IPS-18a (cell line): ENCODE data around the gene FARP2.
"Not testable (repeated sequence)": the region's sequence is repeated elsewhere in the genome, so short reads cannot be mapped to it uniquely, and the experiment has no call there.

Experiments
- H3K27ac ChIP-seq: one replicate; pipeline ENCODE4 v1.5.1; 2013; ENCODE audit warnings: low read length
- H3K27me3 ChIP-seq: one replicate; pipeline ENCODE4 v1.6.1; 2013; ENCODE audit warnings: mild to moderate bottlenecking, low read length; ENCODE audit not compliant: control insufficient read depth, insufficient read depth
- H3K36me3 ChIP-seq: one replicate; pipeline ENCODE4 v1.6.1; 2013; ENCODE audit warnings: low read depth, low read length; ENCODE audit not compliant: control insufficient read depth
- H3K4me1 ChIP-seq: one replicate; pipeline ENCODE4 v1.6.1; 2013; ENCODE audit warnings: low read depth, low read length; ENCODE audit not compliant: control insufficient read depth
- H3K4me3 ChIP-seq: one replicate; pipeline ENCODE4 v1.5.1; 2013; ENCODE audit warnings: low read length
- H3K9ac ChIP-seq: one replicate; pipeline ENCODE4 v1.6.1; 2013; ENCODE audit warnings: mild to moderate bottlenecking, low read length, moderate library complexity
- H3K9me3 ChIP-seq: one replicate; pipeline ENCODE4 v1.6.1; 2013; ENCODE audit warnings: low read depth, low read length; ENCODE audit not compliant: control insufficient read depth

FARP2 gene

DNA sequence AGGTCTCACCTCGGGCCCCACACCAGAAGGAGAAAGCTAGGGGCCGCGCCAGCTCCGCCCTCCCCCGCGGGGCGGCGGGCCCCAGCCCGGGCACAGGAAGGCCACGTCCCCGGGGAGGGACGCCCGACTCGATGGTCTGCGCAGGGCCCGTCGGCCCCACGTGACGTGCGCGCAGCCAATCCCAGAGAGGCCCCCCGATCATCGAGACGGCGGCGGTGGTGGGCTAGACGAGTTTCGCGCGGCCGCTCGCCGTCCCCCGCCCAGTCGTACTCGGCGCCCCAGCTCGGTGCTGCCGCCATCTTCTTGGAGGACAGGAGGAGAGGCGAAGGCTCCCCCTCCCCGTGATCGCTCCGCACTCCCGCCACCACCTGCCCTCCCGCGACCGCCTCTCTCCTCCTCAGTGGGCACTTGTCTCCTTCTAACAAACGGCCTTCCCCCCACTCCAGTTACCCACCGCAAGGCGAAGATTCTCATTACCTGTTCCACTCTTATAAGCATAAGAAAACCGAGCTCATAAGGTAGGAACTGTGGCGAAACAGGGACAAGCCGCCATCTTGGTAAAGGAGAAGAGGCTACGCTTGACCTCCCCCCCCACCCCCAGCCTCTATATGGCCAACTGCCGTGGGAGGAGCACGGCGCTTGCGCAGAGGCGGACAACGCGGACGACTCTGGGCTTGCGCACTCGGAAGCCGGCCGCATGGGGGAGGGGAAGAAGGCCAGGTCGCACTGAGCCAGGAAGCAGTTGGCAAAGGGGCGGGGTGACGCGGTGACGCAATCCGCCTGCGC, 40.8 kb upstream of the FARP2 start, which contains the start of gene HDLBP:
Gene HDLBP (minus strand): TSS at position 580 of the 786 bp plus-strand sequence. CDS start 48,803 bp downstream, outside the sequence.
- H3K9ac ChIP-seq = peak within 1 kb of the TSS; percentile 99
- H3K4me1 ChIP-seq = peaks cover 21% of the 10 kb centered on the region
- H3K4me3 ChIP-seq = peak within 1 kb of the TSS; percentile 92
- no peaks in the 10 kb centered on the region for H3K27me3 ChIP-seq
- H3K27ac ChIP-seq = peak within 1 kb of the TSS; percentile 99
- H3K36me3 ChIP-seq = peaks cover 6% of the 10 kb centered on the region
- no peaks in the 10 kb centered on the region for H3K9me3 ChIP-seq

DNA sequence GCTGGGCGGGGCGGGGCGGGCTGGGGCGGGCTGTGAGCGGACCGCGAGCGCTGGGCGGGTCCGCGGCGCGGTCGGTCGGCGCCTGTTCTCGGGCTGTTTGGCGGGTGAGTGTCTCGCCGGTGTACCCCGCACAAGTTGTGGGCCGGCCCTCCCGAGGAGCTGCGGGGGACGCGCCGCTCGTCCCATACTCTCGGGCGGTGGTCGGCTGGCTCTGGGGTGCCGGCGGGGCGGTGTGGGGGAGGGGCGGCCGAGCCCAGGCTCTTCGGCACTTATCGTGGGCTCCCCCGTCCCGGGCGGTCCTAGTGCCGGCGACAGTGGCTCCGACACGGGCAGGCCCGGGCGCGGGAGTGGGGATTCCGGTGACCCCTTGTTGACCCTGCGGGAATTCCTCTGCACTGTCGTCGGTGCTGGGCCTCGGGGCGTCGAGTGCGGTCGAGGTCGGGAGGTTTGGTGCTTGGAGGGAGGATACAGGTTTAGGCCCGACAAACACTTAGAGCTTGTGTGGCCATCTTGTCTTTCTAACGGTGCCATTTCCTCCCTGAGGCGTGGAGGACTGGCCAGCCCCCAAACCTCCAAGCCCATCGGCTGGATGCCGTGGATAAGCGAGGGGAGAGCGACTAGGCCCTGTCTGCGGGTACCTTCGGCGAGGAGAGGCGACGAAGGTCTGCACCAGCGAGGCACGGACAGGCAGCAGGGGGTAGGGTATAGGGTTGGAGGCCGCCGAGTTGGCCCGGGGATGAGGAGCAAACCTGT, 40.0 kb upstream of the FARP2 start, which contains the start of gene SEPTIN2:
Gene SEPTIN2 (plus strand): TSS at position 47 of the 753 bp plus-strand sequence. CDS start 8,308 bp downstream, outside the sequence.
- H3K27me3 ChIP-seq = no peaks in the 10 kb centered on the region
- H3K9me3 ChIP-seq = no peaks in the 10 kb centered on the region
- peak within 1 kb of the TSS; percentile 92 for H3K4me3 ChIP-seq
- peak within 1 kb of the TSS; percentile 99 for H3K9ac ChIP-seq
- H3K4me1 ChIP-seq = peaks cover 24% of the 10 kb centered on the region
- peaks cover 6% of the 10 kb centered on the region for H3K36me3 ChIP-seq
- peak within 1 kb of the TSS; percentile 99 for H3K27ac ChIP-seq

DNA sequence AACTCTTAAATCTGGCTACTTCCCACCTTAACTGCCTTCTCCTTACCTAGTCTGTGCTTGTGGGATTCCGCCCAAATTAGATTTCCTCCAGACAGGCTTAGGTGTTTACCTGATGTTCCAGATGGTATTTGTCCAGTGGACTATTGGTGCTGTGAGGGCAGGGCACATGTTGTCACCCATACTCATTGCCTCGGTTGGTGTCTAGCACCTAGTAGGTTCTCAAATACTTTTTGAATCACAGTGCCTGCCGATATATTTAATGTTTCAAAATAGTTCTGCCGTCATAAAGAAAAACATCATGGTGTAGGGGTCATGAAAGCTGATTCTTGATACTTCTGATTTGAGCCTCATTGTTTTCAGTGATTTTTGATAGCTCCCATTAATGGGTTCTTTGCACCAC, 39.3 kb upstream of the FARP2 start:
- Histone ChIP-seq H3K27me3 (no peaks in the 10 kb centered on the region), H3K4me1 (peaks cover 32% of the 10 kb centered on the region), H3K36me3 (peaks cover 6% of the 10 kb centered on the region), H3K4me3 (peak overlapping the region; percentile 92), H3K27ac (peak overlapping the region; percentile 91), H3K9ac (peak overlapping the region; percentile 89), H3K9me3 (no peaks in the 10 kb centered on the region)

DNA sequence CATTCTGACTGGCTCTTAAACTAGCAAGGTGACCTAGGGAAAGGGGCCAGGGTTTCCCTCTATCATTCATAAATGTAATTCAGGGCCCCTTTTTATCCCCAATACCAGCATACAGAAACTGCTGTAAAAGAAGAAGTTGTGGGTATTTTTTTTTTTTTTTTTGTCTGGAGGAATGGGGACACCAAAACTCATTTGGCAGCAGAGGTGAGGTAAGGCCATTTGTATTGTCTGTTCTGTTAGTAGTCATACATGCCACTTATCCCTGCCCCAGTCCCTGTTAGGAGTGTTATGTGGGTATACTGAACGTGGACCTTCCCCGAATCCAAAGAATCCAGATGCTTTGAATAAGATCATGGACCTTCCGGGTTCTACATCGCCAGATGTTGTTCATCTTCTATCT, 38.7 kb upstream of the FARP2 start:
- H3K4me1 ChIP-seq = peaks cover 33% of the 10 kb centered on the region
- H3K27me3 ChIP-seq = no peaks in the 10 kb centered on the region
- H3K36me3 ChIP-seq = peaks cover 6% of the 10 kb centered on the region
- no peak overlapping the region for H3K27ac ChIP-seq
- no peaks in the 10 kb centered on the region for H3K9me3 ChIP-seq
- H3K4me3 ChIP-seq = peak overlapping the region; percentile 92
- peak overlapping the region; percentile 89 for H3K9ac ChIP-seq

DNA sequence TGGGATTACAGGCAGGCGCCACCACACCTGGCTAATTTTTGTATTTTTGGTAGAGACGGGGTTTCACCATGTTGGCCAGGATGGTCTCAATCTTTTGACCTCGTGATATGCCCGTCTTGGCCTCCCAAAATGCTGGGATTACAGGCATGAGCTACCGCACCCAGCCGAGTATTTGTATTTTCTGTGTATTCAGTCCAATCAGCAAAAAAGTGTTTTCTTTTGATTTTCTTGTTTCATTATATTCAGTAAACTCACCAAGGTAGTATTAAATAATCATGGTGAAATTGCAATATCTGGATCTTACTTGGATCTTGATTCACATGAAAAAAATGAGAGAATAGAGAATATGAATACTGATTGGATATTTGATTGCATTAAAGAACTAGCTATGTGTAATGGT, 37.3 kb upstream of the FARP2 start:
- not testable (repeated sequence) for H3K27ac ChIP-seq, H3K4me3 ChIP-seq, H3K27me3 ChIP-seq, H3K9me3 ChIP-seq, H3K36me3 ChIP-seq, H3K9ac ChIP-seq
- peaks cover 30% of the 10 kb centered on the region for H3K4me1 ChIP-seq

DNA sequence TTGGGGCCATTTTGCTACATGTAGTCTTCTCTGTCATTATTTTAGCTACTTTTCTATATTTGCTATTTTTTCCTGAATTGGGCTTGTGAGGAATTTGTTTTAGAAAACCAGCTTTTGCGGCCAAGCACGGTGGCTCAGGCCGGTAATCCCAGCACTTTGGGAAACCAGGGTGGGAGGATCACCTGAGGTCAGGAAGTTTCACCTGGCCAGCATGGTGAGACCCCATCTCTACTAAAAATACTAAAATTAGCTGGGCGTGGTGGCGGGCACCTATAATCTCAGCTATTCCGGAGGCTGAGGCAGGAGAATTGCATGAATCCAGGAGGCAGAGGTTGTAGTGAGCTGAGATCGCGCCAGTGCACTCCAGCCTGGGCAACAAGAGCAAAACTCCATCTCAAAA, 35.7 kb upstream of the FARP2 start:
- Histone ChIP-seq H3K4me3 (no peak overlapping the region), H3K9ac (no peak overlapping the region), H3K27ac (no peak overlapping the region), H3K27me3 (no peaks in the 10 kb centered on the region), H3K4me1 (peaks cover 24% of the 10 kb centered on the region), H3K9me3 (no peaks in the 10 kb centered on the region), H3K36me3 (peaks cover 20% of the 10 kb centered on the region)

DNA sequence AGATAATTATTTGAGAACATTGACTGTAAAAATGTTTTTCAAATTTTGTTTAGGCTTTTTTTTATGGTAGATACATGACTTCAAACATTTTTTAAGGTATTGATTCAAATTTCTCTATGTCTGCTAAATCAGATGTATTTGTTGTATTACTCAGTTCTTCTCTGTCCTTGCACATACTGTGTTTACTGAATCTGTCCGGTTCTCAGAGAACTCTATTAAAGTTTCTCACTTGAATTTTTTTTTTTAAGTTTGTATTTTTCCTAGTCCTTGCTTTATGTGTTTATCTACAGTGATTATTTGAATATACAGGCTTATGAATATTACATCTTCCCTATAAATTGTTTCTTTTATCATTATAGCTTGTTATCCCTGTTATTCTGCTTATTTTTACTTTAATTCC, 35.1 kb upstream of the FARP2 start:
- Histone ChIP-seq H3K9me3 (no peaks in the 10 kb centered on the region), H3K27me3 (no peaks in the 10 kb centered on the region), H3K4me3 (no peak overlapping the region), H3K4me1 (peaks cover 24% of the 10 kb centered on the region), H3K9ac (no peak overlapping the region), H3K36me3 (peaks cover 26% of the 10 kb centered on the region), H3K27ac (peak overlapping the region; percentile 9)

DNA sequence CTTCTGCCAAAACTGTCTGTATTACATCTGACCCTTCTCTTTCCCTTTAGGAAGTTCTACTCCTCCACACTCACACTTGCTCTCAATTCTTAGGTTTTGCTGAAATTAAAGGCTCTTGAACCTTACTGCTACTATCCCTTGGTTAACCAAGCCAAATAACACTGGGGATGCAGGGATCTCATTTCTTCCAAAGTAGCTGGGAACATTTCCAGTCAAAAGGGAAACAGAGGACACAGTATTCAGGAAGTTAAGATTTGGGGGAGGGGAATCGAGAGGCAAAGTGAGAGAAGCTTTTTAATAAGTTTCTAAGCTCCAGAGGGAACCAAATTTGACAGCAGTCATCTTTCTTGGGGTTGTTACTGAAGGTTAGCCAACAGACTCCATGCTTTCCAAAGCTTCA, 34.2 kb upstream of the FARP2 start:
- no peaks in the 10 kb centered on the region for H3K9me3 ChIP-seq
- no peaks in the 10 kb centered on the region for H3K27me3 ChIP-seq
- no peak overlapping the region for H3K27ac ChIP-seq
- peaks cover 24% of the 10 kb centered on the region for H3K4me1 ChIP-seq
- H3K4me3 ChIP-seq = no peak overlapping the region
- peaks cover 26% of the 10 kb centered on the region for H3K36me3 ChIP-seq
- H3K9ac ChIP-seq = no peak overlapping the region

DNA sequence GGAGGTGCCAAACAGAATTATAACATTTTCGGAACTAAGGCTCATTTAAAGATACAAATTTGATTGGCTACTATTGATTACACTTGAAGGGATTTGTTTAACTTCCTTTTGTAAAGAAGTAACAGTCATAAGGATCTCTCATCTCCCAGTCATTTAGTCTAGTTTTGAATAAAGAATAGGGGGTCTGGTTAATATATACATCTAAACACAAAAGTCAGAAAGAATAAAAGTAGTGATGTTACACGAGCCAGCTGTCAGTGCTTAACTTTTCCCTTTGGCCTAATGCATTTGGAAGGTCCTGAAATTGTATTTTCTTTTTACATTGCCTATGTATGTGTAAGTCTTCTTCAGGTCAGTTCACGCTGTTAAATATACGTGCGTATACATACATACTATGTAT, 32.3 kb upstream of the FARP2 start:
- H3K4me1 ChIP-seq = peaks cover 12% of the 10 kb centered on the region
- H3K9ac ChIP-seq = no peak overlapping the region
- H3K9me3 ChIP-seq = no peaks in the 10 kb centered on the region
- H3K27ac ChIP-seq = no peak overlapping the region
- no peak overlapping the region for H3K4me3 ChIP-seq
- peaks cover 32% of the 10 kb centered on the region for H3K36me3 ChIP-seq
- H3K27me3 ChIP-seq = no peaks in the 10 kb centered on the region

DNA sequence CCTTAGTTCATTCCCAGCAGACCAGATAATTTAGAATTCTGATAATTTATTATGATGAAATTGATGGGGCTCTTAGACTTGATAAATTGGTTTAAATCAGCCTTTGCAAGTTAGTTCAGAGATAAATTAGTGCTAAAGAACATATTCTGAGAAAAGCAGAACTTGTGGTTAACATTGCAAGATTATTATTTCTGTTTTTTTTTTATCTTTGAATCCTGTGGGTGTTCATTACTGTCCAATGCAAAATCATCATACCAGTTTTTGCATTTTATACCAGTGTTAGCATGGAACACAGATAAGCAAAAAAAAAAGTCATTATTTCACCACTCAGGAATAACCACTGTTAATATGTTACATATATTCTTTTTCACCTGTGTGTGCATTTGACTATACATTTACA, 31.3 kb upstream of the FARP2 start:
- Histone ChIP-seq H3K4me3 (no peak overlapping the region), H3K36me3 (peaks cover 38% of the 10 kb centered on the region), H3K27ac (no peak overlapping the region), H3K4me1 (peaks cover 12% of the 10 kb centered on the region), H3K27me3 (no peaks in the 10 kb centered on the region), H3K9ac (no peak overlapping the region), H3K9me3 (no peaks in the 10 kb centered on the region)

DNA sequence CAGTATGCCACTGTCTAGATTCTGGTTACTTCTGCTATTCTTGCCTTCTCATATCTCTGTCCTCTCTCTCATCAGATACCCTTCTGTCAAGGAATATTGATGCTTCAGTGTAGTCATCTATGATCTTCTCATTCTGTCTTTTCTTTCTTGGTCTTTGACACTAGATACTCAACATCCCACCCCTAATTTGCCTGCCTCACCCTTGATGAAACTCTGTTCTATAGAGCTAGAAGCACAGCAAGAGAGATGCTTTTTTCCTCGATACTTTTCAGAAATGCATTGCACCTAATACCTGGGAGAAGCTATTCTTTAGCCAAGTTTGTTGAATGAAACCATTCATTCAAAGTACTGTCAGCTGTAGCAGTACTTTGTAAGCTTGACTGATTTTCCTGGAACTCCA, 30.8 kb upstream of the FARP2 start:
- no peak overlapping the region for H3K4me3 ChIP-seq
- peaks cover 12% of the 10 kb centered on the region for H3K4me1 ChIP-seq

More for the DNA sequence above, 30.8 kb upstream of the FARP2 start:
- Histone ChIP-seq H3K36me3 (peaks cover 42% of the 10 kb centered on the region), H3K9me3 (no peaks in the 10 kb centered on the region), H3K27ac (no peak overlapping the region), H3K9ac (no peak overlapping the region), H3K27me3 (no peaks in the 10 kb centered on the region)
